ENCODE results near the gene COBL. TPM values are rescaled to one million over a fixed set of nuclear protein-coding genes. Genes with fewer than 3 reads are reported as not detected.
A peak's percentile ranks its signal among the peaks of the same experiment; 100 is the strongest.

The COBL gene
- total and polyA plus RNA-seq, 2 experiments from 2014 or later = not detected

GRCh38 chr7:51189777-51190176, 126.8 kb downstream of the COBL start:
- DNase-seq = no peak
- in situ Hi-C loops (cut with MboI) = no loop called here
- Histone ChIP-seq H3K36me3 (ENCODE audit: low read depth) (no peaks in the 10 kb centered on the region), H3F3A (ENCODE audit: insufficient read depth) (no peaks in the 10 kb centered on the region), H3K79me2 (ENCODE audit: insufficient read depth) (no peaks in the 10 kb centered on the region), H3K4me2 (ENCODE audit: unreplicated experiment) (no peak overlapping the region), H4K20me1 (ENCODE audit: insufficient read depth) (no peaks in the 10 kb centered on the region), H3K4me3 (no peak overlapping the region), H3K9ac (no peak overlapping the region), H3K4me1 (ENCODE audit: insufficient read depth) (no peaks in the 10 kb centered on the region), H3K27me3 (replicated peaks; ENCODE audit: insufficient read depth) (peaks cover 6% of the 10 kb centered on the region; the same call in 1 of the 2 replicates), H3K9me3 (ENCODE audit: low read depth) (no peaks in the 10 kb centered on the region), H3K9me2 (ENCODE audit: insufficient read depth) (no peaks in the 10 kb centered on the region), H3K27ac (no peak overlapping the region), H2AFZ (no peak overlapping the region)
- 32 to 39% methylated on average over 2 of the region's 2 CpGs for WGBS, 2 experiments (ENCODE audit: low coverage in 1 of 2, low lambda C conversion rate in 2 of 2, missing lambda C conversion rate in 2 of 2)
- no peak for TF ChIP-seq EZH2phosphoT487 (IDR thresholded peaks at IDR 0.05; ENCODE audit: insufficient read depth, low read depth)
- TF ChIP-seq EZH2 (IDR thresholded peaks at IDR 0.05; ENCODE audit: insufficient read depth, poor library complexity, severe bottlenecking) = no peak

GRCh38 chr7:51188987-51189386, 127.6 kb downstream of the COBL start:
- Histone ChIP-seq H3K4me1 (ENCODE audit: insufficient read depth) (no peaks in the 10 kb centered on the region), H3K27me3 (replicated peaks; ENCODE audit: insufficient read depth) (peaks cover 13% of the 10 kb centered on the region; the same call in 1 of the 2 replicates), H3K4me3 (no peak overlapping the region), H3K9ac (no peak overlapping the region), H3K9me2 (ENCODE audit: insufficient read depth) (no peaks in the 10 kb centered on the region), H3K36me3 (ENCODE audit: low read depth) (no peaks in the 10 kb centered on the region), H3K4me2 (ENCODE audit: unreplicated experiment) (no peak overlapping the region), H3K9me3 (ENCODE audit: low read depth) (no peaks in the 10 kb centered on the region), H3K79me2 (ENCODE audit: insufficient read depth) (no peaks in the 10 kb centered on the region), H4K20me1 (ENCODE audit: insufficient read depth) (no peaks in the 10 kb centered on the region), H3K27ac (no peak overlapping the region), H2AFZ (no peak overlapping the region), H3F3A (ENCODE audit: insufficient read depth) (no peaks in the 10 kb centered on the region)
- no peak for TF ChIP-seq EZH2 (IDR thresholded peaks at IDR 0.05; ENCODE audit: insufficient read depth, poor library complexity, severe bottlenecking)
- no peak for TF ChIP-seq EZH2phosphoT487 (IDR thresholded peaks at IDR 0.05; ENCODE audit: insufficient read depth, low read depth)
- 59 to 68% methylated on average over 3 of the region's 3 CpGs for WGBS, 2 experiments (ENCODE audit: low coverage in 1 of 2, low lambda C conversion rate in 2 of 2, missing lambda C conversion rate in 2 of 2)
- DNase-seq = no peak
- in situ Hi-C loops (cut with MboI) = no loop called here

DNA sequence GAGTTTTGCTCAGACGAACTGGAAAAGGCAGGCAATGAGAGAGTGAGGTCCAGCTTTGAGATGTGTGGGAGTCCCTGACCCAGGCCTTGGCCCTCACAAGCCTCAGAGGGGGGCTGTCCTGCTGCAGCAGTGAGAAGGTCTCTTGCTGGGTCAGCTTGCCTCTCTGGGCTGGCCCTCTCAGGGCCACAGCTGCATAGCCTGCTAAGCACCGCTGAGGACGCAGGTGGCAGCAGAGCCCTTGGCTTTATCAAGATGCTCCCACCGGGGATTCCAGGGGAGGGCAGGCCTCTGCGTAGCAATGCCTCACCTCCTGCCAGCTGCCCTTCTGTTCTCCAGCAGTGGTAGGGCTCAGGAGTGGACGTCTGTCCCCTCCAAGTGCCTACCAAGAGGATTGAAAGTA, 128.7 kb downstream of the COBL start:
- no peak overlapping the region for H2AFZ ChIP-seq
- no peak overlapping the region for H3K27ac ChIP-seq
- H4K20me1 ChIP-seq (ENCODE audit: insufficient read depth) = no peaks in the 10 kb centered on the region
- H3K9me2 ChIP-seq (ENCODE audit: insufficient read depth) = no peaks in the 10 kb centered on the region
- H3K4me3 ChIP-seq = no peak overlapping the region
- peak; percentile 14 for DNase-seq
- TF ChIP-seq EZH2 (IDR thresholded peaks at IDR 0.05; ENCODE audit: insufficient read depth, poor library complexity, severe bottlenecking) (no peak), EZH2phosphoT487 (IDR thresholded peaks at IDR 0.05; ENCODE audit: insufficient read depth, low read depth) (no peak)
- H3F3A ChIP-seq (ENCODE audit: insufficient read depth) = no peaks in the 10 kb centered on the region
- H3K27me3 ChIP-seq (replicated peaks; ENCODE audit: insufficient read depth) = peaks cover 18% of the 10 kb centered on the region; the same call in 1 of the 2 replicates
- no peaks in the 10 kb centered on the region for H3K4me1 ChIP-seq (ENCODE audit: insufficient read depth)
- no peaks in the 10 kb centered on the region for H3K9me3 ChIP-seq (ENCODE audit: low read depth)
- H3K36me3 ChIP-seq (ENCODE audit: low read depth) = no peaks in the 10 kb centered on the region
- no peak overlapping the region for H3K4me2 ChIP-seq (ENCODE audit: unreplicated experiment)
- no peaks in the 10 kb centered on the region for H3K79me2 ChIP-seq (ENCODE audit: insufficient read depth)
- in situ Hi-C loops (cut with MboI) = no loop called here
- H3K9ac ChIP-seq = no peak overlapping the region
- 4 to 8% methylated on average over 6 of the region's 6 CpGs for WGBS, 2 experiments (ENCODE audit: low coverage in 1 of 2, low lambda C conversion rate in 2 of 2, missing lambda C conversion rate in 2 of 2)

GRCh38 chr7:51186531-51186930, 130.1 kb downstream of the COBL start:
- Histone ChIP-seq H3F3A (ENCODE audit: insufficient read depth) (no peaks in the 10 kb centered on the region), H3K4me2 (ENCODE audit: unreplicated experiment) (no peak overlapping the region), H3K79me2 (ENCODE audit: insufficient read depth) (no peaks in the 10 kb centered on the region), H3K4me3 (no peak overlapping the region), H3K27ac (no peak overlapping the region), H3K27me3 (replicated peaks; ENCODE audit: insufficient read depth) (peaks cover 24% of the 10 kb centered on the region), H3K9me2 (ENCODE audit: insufficient read depth) (no peaks in the 10 kb centered on the region), H3K9ac (no peak overlapping the region), H4K20me1 (ENCODE audit: insufficient read depth) (no peaks in the 10 kb centered on the region), H3K36me3 (ENCODE audit: low read depth) (no peaks in the 10 kb centered on the region), H3K9me3 (ENCODE audit: low read depth) (no peaks in the 10 kb centered on the region), H2AFZ (no peak overlapping the region), H3K4me1 (ENCODE audit: insufficient read depth) (no peaks in the 10 kb centered on the region)
- 28 to 38% methylated on average over 5 of the region's 5 CpGs for WGBS, 2 experiments (ENCODE audit: low coverage in 1 of 2, low lambda C conversion rate in 2 of 2, missing lambda C conversion rate in 2 of 2)
- DNase-seq = peak; percentile 40
- TF ChIP-seq EZH2 (IDR thresholded peaks at IDR 0.05; ENCODE audit: insufficient read depth, poor library complexity, severe bottlenecking) (no peak), EZH2phosphoT487 (IDR thresholded peaks at IDR 0.05; ENCODE audit: insufficient read depth, low read depth) (no peak)
- in situ Hi-C loops (cut with MboI) = no loop called here

Measured in GM23248 (cell line).